Activated CD4-positive, alpha-beta memory T cell treated with anti-CD3 and anti-CD28 coated beads for 36 hours (primary cell): Measurements from ENCODE around the gene TPK1. TPM values are rescaled to one million over a fixed set of nuclear protein-coding genes. Genes with fewer than 3 reads are reported as not detected.
"Not testable (repeated sequence)": the region's sequence is repeated elsewhere in the genome, so short reads cannot be mapped to it uniquely, and the experiment has no call there.

Source experiments
- CTCF ChIA-PET: fragments of 350-600 bp; sonication (Branson Sonifier 250); formaldehyde crosslinking; loops from one replicate; lab custom pipeline; 2021; ENCODE audit warnings: antibody characterized with exemption, inconsistent platforms; lab: Charles Lee
- POLR2A ChIA-PET: fragments of 350-600 bp; sonication (Branson Sonifier 250); formaldehyde crosslinking; loops from one replicate; lab custom pipeline; 2021; ENCODE audit warnings: antibody characterized with exemption; lab: Charles Lee
- DNase-seq: peaks from one replicate; pipeline ENCODE4 v3.0.0-alpha.2; 2020
- H3K27ac Mint-ChIP-seq: one replicate; pipeline ENCODE4 v1.8.0; 2021; ENCODE audit warnings: mixed read lengths
- H3K27me3 Mint-ChIP-seq: one replicate; pipeline ENCODE4 v1.8.0; 2021; ENCODE audit warnings: mixed read lengths
- H3K36me3 Mint-ChIP-seq: one replicate; pipeline ENCODE4 v1.8.0; 2021; ENCODE audit warnings: mixed read lengths
- H3K4me1 Mint-ChIP-seq: one replicate; pipeline ENCODE4 v1.8.0; 2021; ENCODE audit warnings: low read depth, mixed read lengths
- H3K4me3 Mint-ChIP-seq: one replicate; pipeline ENCODE4 v1.8.0; 2021; ENCODE audit warnings: mild to moderate bottlenecking, mixed read lengths
- H3K9me3 Mint-ChIP-seq: one replicate; pipeline ENCODE4 v1.8.0; 2021; ENCODE audit warnings: mixed read lengths
- intact Hi-C: fragments of 100-400 bp; cut with micrococcal nuclease; formaldehyde crosslinking; loops from one replicate; pipeline ENCODE4 v1.15.1; 2023
- total RNA-seq, 2 experiments: library from RNA; stranded (reverse); gene quantifications; one replicate each; pipeline ENCODE4 v1.2.3, GENCODE V29; 2021

The TPK1 gene
- total RNA-seq, 2 experiments from 2014 or later, result 19.1 to 26.0 TPM

GRCh38 chr7:144594580-144594979 lies 241.3 kb downstream of the TPK1 start:
- Mint-ChIP-seq H3K9me3 (peaks cover 38% of the 10 kb centered on the region), H3K27me3 (no peaks in the 10 kb centered on the region), H3K36me3 (peaks cover 55% of the 10 kb centered on the region), H3K4me1 (no peaks in the 10 kb centered on the region), H3K27ac (no peak overlapping the region), H3K4me3 (no peak overlapping the region)
- intact Hi-C loops, result no loop called here
- ChIA-PET CTCF (no interaction called here), POLR2A (no interaction called here)
- no peak for DNase-seq

GRCh38 chr7:144588559-144589051 lies 247.2 kb downstream of the TPK1 start:
- peaks cover 27% of the 10 kb centered on the region for H3K36me3 Mint-ChIP-seq
- ChIA-PET CTCF (no interaction called here), POLR2A (no interaction called here)
- H3K4me3 Mint-ChIP-seq, result no peak overlapping the region
- no peak for DNase-seq
- H3K4me1 Mint-ChIP-seq, result no peaks in the 10 kb centered on the region
- H3K9me3 Mint-ChIP-seq, result peaks cover 3% of the 10 kb centered on the region
- H3K27me3 Mint-ChIP-seq, result no peaks in the 10 kb centered on the region
- no peak overlapping the region for H3K27ac Mint-ChIP-seq
- intact Hi-C loops, result no loop called here

GRCh38 chr7:144587701-144588100 lies 248.2 kb downstream of the TPK1 start:
- intact Hi-C loops, result no loop called here
- H3K27me3 Mint-ChIP-seq, result no peaks in the 10 kb centered on the region
- no peaks in the 10 kb centered on the region for H3K4me1 Mint-ChIP-seq
- ChIA-PET CTCF (no interaction called here), POLR2A (no interaction called here)
- H3K4me3 Mint-ChIP-seq, result no peak overlapping the region
- no peaks in the 10 kb centered on the region for H3K9me3 Mint-ChIP-seq
- H3K27ac Mint-ChIP-seq, result no peak overlapping the region
- peaks cover 23% of the 10 kb centered on the region for H3K36me3 Mint-ChIP-seq
- DNase-seq, result no peak

GRCh38 chr7:144584726-144585125 lies 251.1 kb downstream of the TPK1 start:
- CTCF ChIA-PET, result no interaction called here

GRCh38 chr7:144579687-144580086 lies 256.2 kb downstream of the TPK1 start:
- peaks cover 7% of the 10 kb centered on the region for H3K9me3 Mint-ChIP-seq
- DNase-seq, result no peak
- no peaks in the 10 kb centered on the region for H3K27me3 Mint-ChIP-seq
- no peak overlapping the region for H3K27ac Mint-ChIP-seq
- intact Hi-C loops, result no loop called here
- ChIA-PET POLR2A (no interaction called here), CTCF (no interaction called here)
- H3K4me3 Mint-ChIP-seq, result no peak overlapping the region
- no peaks in the 10 kb centered on the region for H3K4me1 Mint-ChIP-seq
- H3K36me3 Mint-ChIP-seq, result peaks cover 18% of the 10 kb centered on the region

More at GRCh38 chr7:144584726-144585125, 251.1 kb downstream of the TPK1 start:
- Mint-ChIP-seq H3K4me1 (no peaks in the 10 kb centered on the region), H3K27me3 (no peaks in the 10 kb centered on the region), H3K4me3 (no peak overlapping the region), H3K36me3 (peaks cover 11% of the 10 kb centered on the region), H3K9me3 (no peaks in the 10 kb centered on the region), H3K27ac (no peak overlapping the region)
- no peak for DNase-seq
- intact Hi-C loops, result no loop called here
- POLR2A ChIA-PET, result no interaction called here

GRCh38 chr7:144575456-144575855 lies 260.4 kb downstream of the TPK1 start:
- Mint-ChIP-seq H3K4me3 (no peak overlapping the region), H3K4me1 (no peaks in the 10 kb centered on the region), H3K36me3 (peaks cover 9% of the 10 kb centered on the region), H3K9me3 (peaks cover 9% of the 10 kb centered on the region), H3K27me3 (no peaks in the 10 kb centered on the region), H3K27ac (no peak overlapping the region)
- intact Hi-C loops, result no loop called here
- ChIA-PET POLR2A (no interaction called here), CTCF (no interaction called here)
- DNase-seq, result no peak

- DNase-seq, H3K4me1 Mint-ChIP-seq, H3K27me3 Mint-ChIP-seq, intact Hi-C loops, H3K9me3 Mint-ChIP-seq, POLR2A ChIA-PET, H3K27ac Mint-ChIP-seq, H3K36me3 Mint-ChIP-seq, CTCF ChIA-PET, H3K4me3 Mint-ChIP-seq: not testable (repeated sequence)
Observed at GRCh38 chr7:144574753-144575152, 261.1 kb downstream of the TPK1 start.

- H3K27ac Mint-ChIP-seq, result no peak overlapping the region
- H3K27me3 Mint-ChIP-seq, result no peaks in the 10 kb centered on the region
- POLR2A ChIA-PET, result no interaction called here
- no peaks in the 10 kb centered on the region for H3K4me1 Mint-ChIP-seq
- peaks cover 12% of the 10 kb centered on the region for H3K36me3 Mint-ChIP-seq
- DNase-seq, result no peak
- intact Hi-C loops, result no loop called here
- H3K9me3 Mint-ChIP-seq, result peaks cover 4% of the 10 kb centered on the region
- CTCF ChIA-PET, result no interaction called here
- H3K4me3 Mint-ChIP-seq, result no peak overlapping the region
Observed at GRCh38 chr7:144568233-144568632, 267.6 kb downstream of the TPK1 start.

- Mint-ChIP-seq H3K4me3 (no peak overlapping the region), H3K4me1 (no peaks in the 10 kb centered on the region), H3K27me3 (no peaks in the 10 kb centered on the region), H3K9me3 (peaks cover 4% of the 10 kb centered on the region), H3K36me3 (peaks cover 17% of the 10 kb centered on the region), H3K27ac (no peak overlapping the region)
- CTCF ChIA-PET, result no interaction called here
- intact Hi-C loops, result no loop called here
- POLR2A ChIA-PET, result no interaction called here
- DNase-seq, result no peak
Observed at GRCh38 chr7:144565586-144565985, 270.3 kb downstream of the TPK1 start.

- POLR2A ChIA-PET, result no interaction called here
- CTCF ChIA-PET, result no interaction called here
- DNase-seq, result no peak
- intact Hi-C loops, result no loop called here
- no peak overlapping the region for H3K27ac Mint-ChIP-seq
- H3K4me1 Mint-ChIP-seq, result peaks cover 3% of the 10 kb centered on the region
- H3K27me3 Mint-ChIP-seq, result no peaks in the 10 kb centered on the region
- H3K9me3 Mint-ChIP-seq, result no peaks in the 10 kb centered on the region
- peaks cover 5% of the 10 kb centered on the region for H3K36me3 Mint-ChIP-seq
- no peak overlapping the region for H3K4me3 Mint-ChIP-seq
Observed at GRCh38 chr7:144549861-144550260, 286.0 kb downstream of the TPK1 start.

GRCh38 chr7:144548556-144548955 lies 287.3 kb downstream of the TPK1 start:
- H3K36me3 Mint-ChIP-seq, result peaks cover 5% of the 10 kb centered on the region
- ChIA-PET CTCF (no interaction called here), POLR2A (no interaction called here)
- no peak for DNase-seq
- H3K27ac Mint-ChIP-seq, result no peak overlapping the region
- H3K4me3 Mint-ChIP-seq, result no peak overlapping the region
- H3K27me3 Mint-ChIP-seq, result no peaks in the 10 kb centered on the region
- intact Hi-C loops, result no loop called here
- H3K4me1 Mint-ChIP-seq, result peaks cover 3% of the 10 kb centered on the region
- H3K9me3 Mint-ChIP-seq, result no peaks in the 10 kb centered on the region

- intact Hi-C loops, result no loop called here
- POLR2A ChIA-PET, result no interaction called here
- Mint-ChIP-seq H3K4me1 (peaks cover 3% of the 10 kb centered on the region), H3K4me3 (no peak overlapping the region), H3K27me3 (no peaks in the 10 kb centered on the region), H3K27ac (no peak overlapping the region), H3K36me3 (peaks cover 9% of the 10 kb centered on the region), H3K9me3 (no peaks in the 10 kb centered on the region)
- no peak for DNase-seq
- CTCF ChIA-PET, result no interaction called here
Observed at GRCh38 chr7:144547888-144548287, 288.0 kb downstream of the TPK1 start.

GRCh38 chr7:144546782-144547181 lies 289.1 kb downstream of the TPK1 start:
- intact Hi-C loops, result no loop called here
- H3K27ac Mint-ChIP-seq, result no peak overlapping the region
- H3K9me3 Mint-ChIP-seq, result no peaks in the 10 kb centered on the region
- H3K4me3 Mint-ChIP-seq, result no peak overlapping the region
- ChIA-PET CTCF (interaction anchor here (0.6 kb wide), 1 partner anchor 1543 kb away, joined by 3 read pairs; no protein-coding TSS in a partner anchor), POLR2A (no interaction called here)
- H3K27me3 Mint-ChIP-seq, result no peaks in the 10 kb centered on the region
- peaks cover 9% of the 10 kb centered on the region for H3K36me3 Mint-ChIP-seq
- no peak for DNase-seq
- peaks cover 3% of the 10 kb centered on the region for H3K4me1 Mint-ChIP-seq
